Loucy (cell line): ENCODE data around the gene ANKRD33B.

Experiments used
- H2AFZ ChIP-seq: fragments of 200-600 bp; sonication (generic); 2 replicates; pipeline ENCODE4 v1.6.0; 2016; ENCODE audit warnings: antibody characterized with exemption, mild to moderate bottlenecking, low read length, moderate library complexity
- H3F3A ChIP-seq: fragments of 200-600 bp; 2 replicates; pipeline ENCODE4 v1.6.0; 2016; ENCODE audit warnings: antibody characterized with exemption, low read depth, mild to moderate bottlenecking
- H3K27me3 ChIP-seq: fragments of 200-600 bp; sonication (generic); 2 replicates; pipeline ENCODE4 v1.6.1; 2014; ENCODE audit warnings: low read length, mild to moderate bottlenecking; ENCODE audit not compliant: insufficient read depth, poor library complexity, severe bottlenecking
- H3K36me3 ChIP-seq: fragments of 200-600 bp; sonication (generic); 2 replicates; pipeline ENCODE4 v1.6.1; 2016; ENCODE audit warnings: low read length; ENCODE audit not compliant: insufficient read depth
- H3K4me1 ChIP-seq: fragments of 200-600 bp; sonication (generic); 2 replicates; pipeline ENCODE4 v1.5.1; 2014; ENCODE audit warnings: low read length, mild to moderate bottlenecking; ENCODE audit not compliant: insufficient read depth, poor library complexity, severe bottlenecking
- H3K4me2 ChIP-seq: fragments of 200-600 bp; sonication (generic); 2 replicates; pipeline ENCODE4 v1.6.0; 2014; ENCODE audit warnings: antibody characterized with exemption, low read length, low read depth, mild to moderate bottlenecking; ENCODE audit not compliant: poor library complexity, severe bottlenecking
- H3K4me3 ChIP-seq: fragments of 200-600 bp; sonication (generic); 2 replicates; pipeline ENCODE4 v1.5.1; 2014; ENCODE audit warnings: low read length, mild to moderate bottlenecking, mixed read lengths; ENCODE audit not compliant: poor library complexity, severe bottlenecking
- H3K79me2 ChIP-seq: fragments of 200-600 bp; sonication (generic); 2 replicates; pipeline ENCODE4 v1.6.1; 2014; ENCODE audit warnings: low read length; ENCODE audit not compliant: insufficient read depth
- H3K9ac ChIP-seq: fragments of 200-600 bp; sonication (generic); 2 replicates; pipeline ENCODE4 v1.6.0; 2014; ENCODE audit warnings: mild to moderate bottlenecking, low read depth, low read length, moderate library complexity; ENCODE audit not compliant: poor library complexity, severe bottlenecking
- H3K9me2 ChIP-seq: fragments of 200-600 bp; sonication (generic); replicated peaks from 2 replicates; pipeline ENCODE4 v1.6.1; 2016; ENCODE audit warnings: low read depth, low read length, mixed read lengths
- H3K9me3 ChIP-seq: fragments of 200-600 bp; sonication (generic); 2 replicates; pipeline ENCODE4 v1.6.1; 2014; ENCODE audit warnings: mild to moderate bottlenecking, antibody characterized with exemption, low read length, low read depth; ENCODE audit not compliant: insufficient read depth
- H4K20me1 ChIP-seq: fragments of 200-600 bp; sonication (generic); 2 replicates; pipeline ENCODE4 v1.6.0; 2014; ENCODE audit warnings: antibody characterized with exemption, low read length, mild to moderate bottlenecking; ENCODE audit not compliant: insufficient read depth, poor library complexity, severe bottlenecking
- CTCF ChIP-seq: fragments of 200-600 bp; sonication (generic); conservative IDR thresholded peaks from 2 replicates; pipeline ENCODE4 v1.5.1; 2014; ENCODE audit warnings: mild to moderate bottlenecking, antibody characterized with exemption, low read length
- EZH2phosphoT487 ChIP-seq: fragments of 200-600 bp; IDR thresholded peaks from 2 replicates; pipeline ENCODE4 v1.6.1; 2018; ENCODE audit warnings: antibody characterized with exemption, mild to moderate bottlenecking, moderate library complexity, borderline replicate concordance

ANKRD33B gene

GRCh38 chr5:10559151-10559550 is 4.7 kb upstream of the ANKRD33B start:
- Histone ChIP-seq H3K27me3 (no peaks in the 10 kb centered on the region), H3K36me3 (no peaks in the 10 kb centered on the region), H3K4me3 (no peak overlapping the region), H3K4me2 (no peak overlapping the region), H3K79me2 (no peaks in the 10 kb centered on the region), H4K20me1 (no peaks in the 10 kb centered on the region), H3F3A (no peaks in the 10 kb centered on the region), H3K4me1 (peaks cover 6% of the 10 kb centered on the region), H3K9me3 (no peaks in the 10 kb centered on the region), H3K9me2 (no peaks in the 10 kb centered on the region), H3K9ac (no peak overlapping the region), H2AFZ (no peak overlapping the region)
- no peak for TF ChIP-seq EZH2phosphoT487
- TF ChIP-seq CTCF, result no peak

- Histone ChIP-seq H3F3A (no peaks in the 10 kb centered on the region), H3K4me3 (no peak overlapping the region), H3K4me1 (peaks cover 9% of the 10 kb centered on the region), H3K9me3 (no peaks in the 10 kb centered on the region), H3K36me3 (no peaks in the 10 kb centered on the region), H2AFZ (no peak overlapping the region), H3K27me3 (no peaks in the 10 kb centered on the region), H4K20me1 (no peaks in the 10 kb centered on the region), H3K4me2 (no peak overlapping the region), H3K79me2 (peaks cover 4% of the 10 kb centered on the region; the same call in 1 of the 2 replicates), H3K9ac (no peak overlapping the region), H3K9me2 (no peaks in the 10 kb centered on the region)
- TF ChIP-seq CTCF (no peak), EZH2phosphoT487 (no peak)
Measured at GRCh38 chr5:10559871-10560270, 4.0 kb upstream of the ANKRD33B start.

- H2AFZ ChIP-seq, result no peak overlapping the region
- H3K36me3 ChIP-seq, result no peaks in the 10 kb centered on the region
- no peaks in the 10 kb centered on the region for H3K9me3 ChIP-seq
- no peaks in the 10 kb centered on the region for H3K9me2 ChIP-seq
- no peaks in the 10 kb centered on the region for H3F3A ChIP-seq
- peaks cover 30% of the 10 kb centered on the region for H3K4me1 ChIP-seq
- peaks cover 7% of the 10 kb centered on the region; the same call in 1 of the 2 replicates for H3K79me2 ChIP-seq
- no peak overlapping the region for H3K9ac ChIP-seq
- TF ChIP-seq EZH2phosphoT487 (no peak), CTCF (no peak)
- H4K20me1 ChIP-seq, result no peaks in the 10 kb centered on the region
- no peak overlapping the region for H3K4me2 ChIP-seq
- H3K27me3 ChIP-seq, result no peaks in the 10 kb centered on the region
- H3K4me3 ChIP-seq, result no peak overlapping the region
Measured at GRCh38 chr5:10562201-10563109, 1.4 kb upstream of the ANKRD33B start.
